H1 (cell line): ENCODE data around the gene PTMA. TPM values are rescaled to one million over a fixed set of nuclear protein-coding genes. Genes with fewer than 3 reads are reported as not detected.

Experiments
- CBX8 ChIP-seq: fragments of 300-800, 300-1000 bp; sonication (generic); IDR thresholded peaks from 2 replicates; pipeline ENCODE4 v1.7.1; 2016; ENCODE audit warnings: low read depth, low read length, borderline replicate concordance
- JUN ChIP-seq: IDR thresholded peaks from 2 replicates; pipeline ENCODE4 v1.6.1; 2011; ENCODE audit warnings: low read depth, mild to moderate bottlenecking, improper control_type of control experiment, low read length
- KDM1A ChIP-seq: fragments of 200-600, 300-600 bp; sonication (generic); IDR thresholded peaks from 2 replicates; pipeline ENCODE4 v1.7.1; 2016; ENCODE audit warnings: mild to moderate bottlenecking, low read length, borderline replicate concordance
- RAD21 ChIP-seq, 2 experiments: IDR thresholded peaks in 1 of 2; conservative IDR thresholded peaks in 1 of 2; 2 replicates each; pipeline ENCODE4 v1.6.1; 2011; ENCODE audit warnings: low read depth in 2 of 2, low read length in 2 of 2, improper control_type of control experiment in 1 of 2, inconsistent platforms in 1 of 2, mild to moderate bottlenecking in 1 of 2, moderate library complexity in 1 of 2
- RFX5 ChIP-seq: IDR thresholded peaks from 2 replicates; pipeline ENCODE4 v1.6.1; 2011; ENCODE audit warnings: low read depth, low read length, improper control_type of control experiment, borderline replicate concordance
- SAP30 ChIP-seq: fragments of 300-600 bp; sonication (generic); IDR thresholded peaks from 2 replicates; pipeline ENCODE4 v1.7.1; 2012; ENCODE audit warnings: low read length, moderate library complexity, mild to moderate bottlenecking, inconsistent platforms; ENCODE audit not compliant: insufficient read depth, insufficient replicate concordance
- SIN3A ChIP-seq, 2 experiments: IDR thresholded peaks in 1 of 2; conservative IDR thresholded peaks in 1 of 2; 2 replicates each; pipeline ENCODE4 v1.6.1; 2011 to 2012; ENCODE audit warnings: low read length in 2 of 2, improper control_type of control experiment in 1 of 2, low read depth in 1 of 2, mild to moderate bottlenecking in 1 of 2
- SP2 ChIP-seq: IDR thresholded peaks from 2 replicates; pipeline ENCODE4 v1.6.1; 2012; ENCODE audit warnings: mild to moderate bottlenecking, low read length, inconsistent platforms
- TBP ChIP-seq: IDR thresholded peaks from 2 replicates; pipeline ENCODE4 v1.6.1; 2011; ENCODE audit warnings: low read depth, low read length, improper control_type of control experiment
- polyA plus RNA-seq, 7 experiments: library from polyadenylated mRNA; depleted of rRNA in 3 of 7; stranded (reverse) in 5 of 7; unstranded in 2 of 7; fragments of >200 nt in 5 of 7; fragments of 200-250 nt in 2 of 7; gene quantifications; 1 replicate in 5 of 7; 2 replicates in 1 of 7; 4 replicates in 1 of 7; pipeline versions ENCODE4 v1.2.1 to v1.2.3, GENCODE V29; 2011 to 2013; ENCODE audit warnings: missing spikeins in 2 of 7, mixed read lengths in 2 of 7
- total RNA-seq: library from RNA; stranded (reverse); fragmentation: NEBNext Ultra II Directional; extraction: Animal tissue kit (Norgen Biotek cat#: 25700); gene quantifications from 2 replicates; pipeline ENCODE4 v1.2.1, GENCODE V29; 2021
- TF ChIP-seq, protein P1 (sequence below): IDR thresholded peaks from 2 replicates; pipeline ENCODE4 v1.6.1; 2012; ENCODE audit warnings: inconsistent platforms
- TF ChIP-seq, protein P2 (sequence below): IDR thresholded peaks from 2 replicates; pipeline ENCODE4 v1.6.1; 2012; ENCODE audit warnings: inconsistent platforms
- TF ChIP-seq, protein P3 (sequence below): IDR thresholded peaks from 2 replicates; pipeline ENCODE4 v1.6.1; 2011; ENCODE audit warnings: low read length, improper control_type of control experiment

The PTMA gene
- total and polyA plus RNA-seq, 2 of the 8 experiments (the other 6 are each of a cell fraction or from before 2014, with no cell fraction given): 683 to 2,680 TPM

DNA sequence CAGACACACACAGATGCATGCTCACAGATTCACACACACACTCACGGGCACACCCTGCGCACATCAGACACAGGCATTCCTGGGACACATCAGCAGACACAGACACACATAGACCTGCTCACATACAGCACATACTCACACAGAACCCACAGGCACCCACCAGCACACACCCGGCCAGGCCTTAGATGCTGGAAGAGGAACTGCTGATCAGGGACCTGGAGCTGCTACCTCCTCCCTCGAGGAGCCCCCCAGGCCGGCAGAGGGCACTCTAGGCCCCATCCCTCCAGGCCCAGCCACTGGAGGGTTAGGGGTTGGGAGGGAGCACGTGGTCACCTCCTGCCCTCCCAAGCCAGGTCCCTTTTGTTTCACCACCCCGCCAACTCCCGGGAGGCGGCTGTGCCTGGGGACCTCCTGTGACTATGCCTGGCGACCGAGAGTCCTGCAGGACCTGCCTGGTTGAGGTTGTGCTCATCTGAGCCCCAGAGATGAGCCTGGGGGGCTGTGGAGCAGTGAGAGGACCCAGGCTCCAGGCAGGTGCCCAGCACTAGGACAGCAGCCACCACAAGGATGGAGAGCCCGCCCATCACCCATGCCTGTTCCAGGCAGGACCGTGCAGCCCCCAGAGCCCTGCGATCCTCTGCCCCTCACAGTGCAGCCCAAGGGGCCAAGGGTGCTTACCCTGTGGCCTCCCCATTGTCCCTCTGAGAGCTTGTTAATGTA, 21.0 kb upstream of the PTMA start (continued):
- TF ChIP-seq JUN (no peak), RFX5 (no peak), RAD21 (IDR thresholded peaks at IDR 0.05 in 1 of 2, conservative IDR thresholded peaks at IDR 0.05 in 1 of 2; ENCODE audit: low read depth in 2 of 2, low read length in 2 of 2) (peak; percentile 61 to 67), TBP (peak; percentile 78; the same call in 1 of the 2 replicates), KDM1A (no peak), SIN3A (conservative IDR thresholded peaks at IDR 0.05 in 1 of 2, IDR thresholded peaks at IDR 0.05 in 1 of 2; ENCODE audit: low read depth in 1 of 2, low read length in 2 of 2) (no peak), SAP30 (peak; percentile 31), SP2 (no peak), CBX8 (no peak)
- TF ChIP-seq, protein P1, sequence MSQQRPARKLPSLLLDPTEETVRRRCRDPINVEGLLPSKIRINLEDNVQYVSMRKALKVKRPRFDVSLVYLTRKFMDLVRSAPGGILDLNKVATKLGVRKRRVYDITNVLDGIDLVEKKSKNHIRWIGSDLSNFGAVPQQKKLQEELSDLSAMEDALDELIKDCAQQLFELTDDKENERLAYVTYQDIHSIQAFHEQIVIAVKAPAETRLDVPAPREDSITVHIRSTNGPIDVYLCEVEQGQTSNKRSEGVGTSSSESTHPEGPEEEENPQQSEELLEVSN: peak; percentile 87
- TF ChIP-seq, protein P2, sequence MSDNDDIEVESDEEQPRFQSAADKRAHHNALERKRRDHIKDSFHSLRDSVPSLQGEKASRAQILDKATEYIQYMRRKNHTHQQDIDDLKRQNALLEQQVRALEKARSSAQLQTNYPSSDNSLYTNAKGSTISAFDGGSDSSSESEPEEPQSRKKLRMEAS: peak; percentile 98
- TF ChIP-seq, protein P3, sequence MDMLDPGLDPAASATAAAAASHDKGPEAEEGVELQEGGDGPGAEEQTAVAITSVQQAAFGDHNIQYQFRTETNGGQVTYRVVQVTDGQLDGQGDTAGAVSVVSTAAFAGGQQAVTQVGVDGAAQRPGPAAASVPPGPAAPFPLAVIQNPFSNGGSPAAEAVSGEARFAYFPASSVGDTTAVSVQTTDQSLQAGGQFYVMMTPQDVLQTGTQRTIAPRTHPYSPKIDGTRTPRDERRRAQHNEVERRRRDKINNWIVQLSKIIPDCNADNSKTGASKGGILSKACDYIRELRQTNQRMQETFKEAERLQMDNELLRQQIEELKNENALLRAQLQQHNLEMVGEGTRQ: peak; percentile 82
